Ishikawa (cell line): ENCODE results near the gene HOXA6.

Source experiments
- CEBPB ChIP-seq: IDR thresholded peaks from 2 replicates; pipeline ENCODE4 v1.6.1; 2012
- CREB1 ChIP-seq: IDR thresholded peaks from 2 replicates; pipeline ENCODE4 v1.6.1; 2012; ENCODE audit warnings: low read depth
- EGR1 ChIP-seq: IDR thresholded peaks from 2 replicates; pipeline ENCODE4 v1.6.1; 2012
- EP300 ChIP-seq: IDR thresholded peaks from 2 replicates; pipeline ENCODE4 v1.6.1; 2012; ENCODE audit warnings: borderline replicate concordance
- FOXM1 ChIP-seq: IDR thresholded peaks from 2 replicates; pipeline ENCODE4 v1.6.1; 2012; ENCODE audit warnings: low read depth, borderline replicate concordance
- NFIC ChIP-seq: IDR thresholded peaks from 2 replicates; pipeline ENCODE4 v1.6.1; 2012
- RAD21 ChIP-seq: IDR thresholded peaks from 2 replicates; pipeline ENCODE4 v1.6.1; 2012; ENCODE audit warnings: low read depth
- REST ChIP-seq: IDR thresholded peaks from 2 replicates; pipeline ENCODE4 v1.6.1; 2012; ENCODE audit warnings: low read depth, mild to moderate bottlenecking
- TAF1 ChIP-seq: IDR thresholded peaks from 2 replicates; pipeline ENCODE4 v1.6.1; 2012; ENCODE audit warnings: low read depth, mild to moderate bottlenecking
- TCF12 ChIP-seq: IDR thresholded peaks from 2 replicates; pipeline ENCODE4 v1.6.1; 2012; ENCODE audit warnings: low read depth
- TEAD4 ChIP-seq: IDR thresholded peaks from 2 replicates; pipeline ENCODE4 v1.6.1; 2012
- YY1 ChIP-seq: IDR thresholded peaks from 2 replicates; pipeline ENCODE4 v1.6.1; 2012; ENCODE audit warnings: low read depth
- ZBTB7A ChIP-seq: IDR thresholded peaks from 2 replicates; pipeline ENCODE4 v1.6.1; 2012; ENCODE audit warnings: low read depth
- TF ChIP-seq, protein P1 (sequence below): IDR thresholded peaks from 2 replicates; pipeline ENCODE4 v1.6.1; 2012
- TF ChIP-seq, protein P2 (sequence below): IDR thresholded peaks from 2 replicates; pipeline ENCODE4 v1.6.1; 2012

The HOXA6 gene

DNA sequence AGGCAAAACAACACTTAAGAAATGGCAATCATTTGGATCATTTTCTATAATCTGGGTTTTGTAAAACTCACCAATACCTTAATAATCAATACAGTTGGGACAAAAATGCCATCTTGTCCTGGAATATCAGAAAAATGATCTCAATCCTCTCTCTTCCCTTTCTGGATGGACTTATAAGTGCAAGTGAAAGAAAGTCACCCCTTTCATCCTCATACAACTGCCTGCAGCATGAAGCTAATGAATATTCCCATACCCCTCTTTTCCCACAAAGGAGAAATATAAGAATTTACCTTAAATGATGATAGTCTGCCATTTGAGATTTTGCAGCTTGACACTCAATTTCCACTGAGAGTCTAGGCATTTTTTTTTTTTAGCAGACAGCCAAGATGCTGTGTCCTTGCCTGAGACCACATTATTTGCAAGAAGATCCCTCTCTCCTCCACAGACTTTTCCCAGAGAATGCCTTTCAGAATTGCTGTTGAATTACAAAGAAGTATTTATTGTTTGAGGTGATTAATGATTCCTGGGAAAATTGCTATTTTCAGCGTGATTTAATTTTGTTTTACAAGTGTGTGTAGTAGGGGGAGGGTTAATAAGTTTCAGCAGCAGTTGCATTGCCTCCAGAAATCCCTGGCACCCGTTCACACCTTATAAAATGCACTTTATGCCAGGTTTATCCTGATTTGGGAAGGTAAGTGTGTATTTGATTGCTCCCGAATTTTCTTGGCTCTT is 20.8 kb downstream of the HOXA6 start:
- TF ChIP-seq NFIC (no peak), YY1 (no peak), EP300 (no peak), ZBTB7A (no peak), REST (no peak)
- TF ChIP-seq, protein P1, sequence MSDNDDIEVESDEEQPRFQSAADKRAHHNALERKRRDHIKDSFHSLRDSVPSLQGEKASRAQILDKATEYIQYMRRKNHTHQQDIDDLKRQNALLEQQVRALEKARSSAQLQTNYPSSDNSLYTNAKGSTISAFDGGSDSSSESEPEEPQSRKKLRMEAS = no peak

- TF ChIP-seq FOXM1 = no peak
- no peak for TF ChIP-seq REST
- no peak for TF ChIP-seq RAD21
- no peak for TF ChIP-seq TCF12
- TF ChIP-seq EP300 = no peak
- TF ChIP-seq TAF1 = no peak
- no peak for TF ChIP-seq CREB1
- TF ChIP-seq, protein P2, sequence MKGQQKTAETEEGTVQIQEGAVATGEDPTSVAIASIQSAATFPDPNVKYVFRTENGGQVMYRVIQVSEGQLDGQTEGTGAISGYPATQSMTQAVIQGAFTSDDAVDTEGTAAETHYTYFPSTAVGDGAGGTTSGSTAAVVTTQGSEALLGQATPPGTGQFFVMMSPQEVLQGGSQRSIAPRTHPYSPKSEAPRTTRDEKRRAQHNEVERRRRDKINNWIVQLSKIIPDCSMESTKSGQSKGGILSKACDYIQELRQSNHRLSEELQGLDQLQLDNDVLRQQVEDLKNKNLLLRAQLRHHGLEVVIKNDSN = no peak
- TF ChIP-seq CEBPB = no peak
- no peak for TF ChIP-seq YY1
- TF ChIP-seq ZBTB7A = no peak
- TF ChIP-seq TEAD4 = no peak
- TF ChIP-seq EGR1 = no peak
- TF ChIP-seq, protein P1 = no peak
Observed at GRCh38 chr7:27125986-27126394, 21.6 kb downstream of the HOXA6 start.

GRCh38 chr7:27124902-27125689 is 22.5 kb downstream of the HOXA6 start:
- TF ChIP-seq ZBTB7A (no peak), TEAD4 (no peak), TAF1 (no peak), NFIC (no peak), REST (no peak), EP300 (no peak), CREB1 (no peak), FOXM1 (no peak), YY1 (no peak), RAD21 (no peak), EGR1 (no peak), TCF12 (no peak), CEBPB (no peak)
- TF ChIP-seq, protein P1 = no peak
- TF ChIP-seq, protein P2 = no peak

- TF ChIP-seq, protein P1 = no peak
- TF ChIP-seq TCF12 (no peak), TEAD4 (no peak), RAD21 (no peak), EP300 (no peak), TAF1 (no peak), FOXM1 (no peak), REST (no peak), CEBPB (no peak), CREB1 (no peak), NFIC (no peak), ZBTB7A (no peak), YY1 (no peak), EGR1 (no peak)
- TF ChIP-seq, protein P2 = no peak
Observed at GRCh38 chr7:27124096-27124901, 23.3 kb downstream of the HOXA6 start.
